Neuronal stem cell (in vitro differentiated cells): ENCODE measurements around the gene EFCAB11. TPM values are rescaled to one million over a fixed set of nuclear protein-coding genes. Genes with fewer than 3 reads are reported as not detected.

ENCODE experiments used
- DNase-seq: peaks from one replicate; pipeline ENCODE4 v3.0.0-alpha.2; 2013; ENCODE audit warnings: low spot score
- H2AFZ ChIP-seq: one replicate; pipeline ENCODE4 v1.6.1; 2013; ENCODE audit warnings: mild to moderate bottlenecking, low read length, inconsistent platforms
- H2AK5ac ChIP-seq: 2 replicates; pipeline ENCODE4 v1.6.1; 2013; ENCODE audit warnings: low read depth, mild to moderate bottlenecking, inconsistent platforms, low read length, moderate library complexity, mixed read lengths
- H2BK120ac ChIP-seq: 2 replicates; pipeline ENCODE4 v1.6.1; 2013; ENCODE audit warnings: low read depth, mild to moderate bottlenecking, inconsistent platforms, low read length, moderate library complexity, mixed read lengths
- H2BK12ac ChIP-seq: one replicate; pipeline ENCODE4 v1.6.1; 2013; ENCODE audit warnings: low read length, inconsistent platforms
- H2BK15ac ChIP-seq: 2 replicates; pipeline ENCODE4 v1.6.1; 2013; ENCODE audit warnings: mild to moderate bottlenecking, low read length, inconsistent platforms, mixed read lengths
- H2BK5ac ChIP-seq: one replicate; pipeline ENCODE4 v1.6.1; 2013; ENCODE audit warnings: inconsistent platforms, mild to moderate bottlenecking, low read length, moderate library complexity
- H3K14ac ChIP-seq: one replicate; pipeline ENCODE4 v1.6.1; 2013; ENCODE audit warnings: low read length, inconsistent platforms
- H3K18ac ChIP-seq: 2 replicates; pipeline ENCODE4 v1.6.1; 2013; ENCODE audit warnings: low read length, inconsistent platforms
- H3K23ac ChIP-seq: 2 replicates; pipeline ENCODE4 v1.6.1; 2013; ENCODE audit warnings: low read depth, mild to moderate bottlenecking, mixed read lengths, low read length, inconsistent platforms; ENCODE audit not compliant: poor library complexity
- H3K27ac ChIP-seq: replicated peaks from 3 replicates; pipeline ENCODE4 v1.5.1; 2013; ENCODE audit warnings: low read length, inconsistent platforms
- H3K27me3 ChIP-seq, 3 experiments: 2 replicates each; pipeline ENCODE4 v1.6.1; 2013; ENCODE audit warnings: low read length in 3 of 3, mild to moderate bottlenecking in 2 of 3, inconsistent platforms in 1 of 3, low read depth in 1 of 3, mixed read lengths in 1 of 3, moderate library complexity in 1 of 3; ENCODE audit not compliant: control insufficient read depth in 3 of 3, insufficient read depth in 3 of 3
- H3K36me3 ChIP-seq, 2 donors: replicated peaks in 1 of 2; 2 replicates each; pipeline ENCODE4 v1.6.1; 2013; ENCODE audit warnings: low read length in 2 of 2; ENCODE audit not compliant: control insufficient read depth in 2 of 2, insufficient read depth in 2 of 2
- H3K4ac ChIP-seq: 2 replicates; pipeline ENCODE4 v1.6.1; 2013; ENCODE audit warnings: inconsistent platforms, mild to moderate bottlenecking, low read length, moderate library complexity
- H3K4me1 ChIP-seq, 2 donors: 1 replicate in 1 of 2; 2 replicates in 1 of 2; pipeline ENCODE4 v1.6.1; 2013; ENCODE audit warnings: low read length in 2 of 2, low read depth in 1 of 2; ENCODE audit not compliant: control insufficient read depth in 2 of 2, insufficient read depth in 1 of 2
- H3K4me2 ChIP-seq: one replicate; pipeline ENCODE4 v1.6.1; 2013; ENCODE audit warnings: mild to moderate bottlenecking, low read length, inconsistent platforms; ENCODE audit not compliant: insufficient read depth, poor library complexity, severe bottlenecking
- H3K4me3 ChIP-seq, 2 donors: 2 replicates each; pipeline ENCODE4 v1.5.1; 2013; ENCODE audit warnings: low read length in 2 of 2, mild to moderate bottlenecking in 2 of 2, inconsistent platforms in 1 of 2, moderate library complexity in 1 of 2
- H3K79me1 ChIP-seq: one replicate; pipeline ENCODE4 v1.6.1; 2013; ENCODE audit warnings: low read depth, mild to moderate bottlenecking, inconsistent platforms, low read length, moderate library complexity
- H3K9ac ChIP-seq: one replicate; pipeline ENCODE4 v1.6.1; 2013; ENCODE audit warnings: mild to moderate bottlenecking, low read depth, low read length, inconsistent platforms; ENCODE audit not compliant: poor library complexity
- H3K9me3 ChIP-seq, 2 donors: replicated peaks in 1 of 2; 2 replicates each; pipeline versions ENCODE3 to v1.6.1; 2013; ENCODE audit warnings: low read length in 2 of 2, mild to moderate bottlenecking in 2 of 2, inconsistent platforms in 1 of 2, low read depth in 1 of 2, mixed read lengths in 1 of 2, moderate library complexity in 1 of 2; ENCODE audit not compliant: control insufficient read depth in 2 of 2, insufficient read depth in 1 of 2
- H4K8ac ChIP-seq: one replicate; pipeline ENCODE4 v1.6.1; 2013; ENCODE audit warnings: low read depth, mild to moderate bottlenecking, inconsistent platforms, low read length, moderate library complexity
- H4K91ac ChIP-seq: one replicate; pipeline ENCODE4 v1.6.1; 2013; ENCODE audit warnings: low read length, low read depth, mild to moderate bottlenecking, inconsistent platforms; ENCODE audit not compliant: poor library complexity
- WGBS, 2 donors: extraction: QIAGEN DNeasy Blood & Tissue Kit; methylation state at CpG; one replicate each; pipeline ENCODE4 v1.1.7; 2013; ENCODE audit warnings: missing lambda C conversion rate in 2 of 2, mixed read lengths in 1 of 2; ENCODE audit not compliant: insufficient read length in 2 of 2, insufficient replicate concordance in 1 of 2; ENCODE audit errors: extremely low coverage in 2 of 2; 5-methylcytosine and 5-hydroxymethylcytosine counted together
- polyA plus RNA-seq, 2 experiments: library from polyadenylated mRNA; stranded (reverse); fragments of 200-250 nt; gene quantifications; one replicate each; pipeline ENCODE4 v1.2.3, GENCODE V29; 2013

EFCAB11 gene, protein sequence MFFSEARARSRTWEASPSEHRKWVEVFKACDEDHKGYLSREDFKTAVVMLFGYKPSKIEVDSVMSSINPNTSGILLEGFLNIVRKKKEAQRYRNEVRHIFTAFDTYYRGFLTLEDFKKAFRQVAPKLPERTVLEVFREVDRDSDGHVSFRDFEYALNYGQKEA
- 10.6 TPM for polyA plus RNA-seq (2013, experiment 1 of 2)
- 10.6 TPM for polyA plus RNA-seq (2013, experiment 2 of 2)

DNA sequence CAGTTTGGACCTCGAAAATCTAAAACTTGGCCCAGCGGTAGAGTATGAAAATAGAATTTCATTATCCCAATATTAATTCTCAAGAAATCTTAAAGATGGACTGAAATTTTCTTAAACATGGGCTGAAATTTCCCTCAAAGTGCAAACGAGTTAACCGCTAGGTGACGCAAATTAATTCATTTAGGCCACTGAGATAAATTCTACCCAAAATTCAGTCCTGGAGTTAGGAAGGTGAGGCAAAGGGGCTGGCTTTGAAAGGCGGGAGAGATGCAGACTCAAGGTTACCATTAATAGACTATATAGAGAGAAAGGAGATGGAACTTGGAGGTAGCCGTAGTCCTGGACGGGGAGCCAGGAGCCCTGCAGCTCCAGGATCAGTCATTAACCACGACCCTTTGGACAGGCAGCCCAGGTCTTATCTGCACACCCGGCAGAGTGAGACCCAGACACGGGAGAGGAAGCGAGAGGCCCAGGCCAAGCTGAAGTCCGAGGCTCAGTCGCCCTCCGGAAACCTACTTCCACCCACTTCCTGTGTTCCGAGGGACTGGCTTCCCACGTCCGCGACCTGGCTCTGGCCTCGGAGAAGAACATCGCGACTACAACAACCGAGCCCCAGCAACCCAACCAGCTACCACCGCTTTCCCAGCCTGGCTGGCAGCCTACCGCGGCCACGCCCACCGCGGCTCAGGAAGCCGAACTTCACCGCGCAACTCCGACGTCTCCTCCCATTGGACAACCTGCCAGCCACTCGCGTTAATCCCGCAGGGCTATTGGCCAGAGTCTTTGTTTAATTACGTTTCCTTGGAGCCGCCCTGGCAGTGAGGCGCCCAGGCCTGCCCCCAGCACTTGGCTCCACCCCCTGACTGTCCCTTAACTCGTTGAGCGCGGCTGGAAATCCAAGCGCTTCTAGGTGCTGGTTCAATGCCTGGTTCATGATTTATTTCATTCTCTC, at the start of gene EFCAB11:
Gene EFCAB11, minus strand, starts transcription at position 661 of the 952 bp plus-strand sequence. Its CDS starts 70 bp downstream, at position 591.
- no peak within 1 kb of the TSS for H2BK15ac ChIP-seq
- peaks cover 7 to 14% of the 10 kb centered on the region in 2 donors for H3K4me1 ChIP-seq
- no peak within 1 kb of the TSS for H2BK120ac ChIP-seq
- H2AFZ ChIP-seq = peak within 1 kb of the TSS; percentile 95
- DNase-seq = peak; percentile 96
- peak within 1 kb of the TSS; percentile 73 for H3K14ac ChIP-seq
- H3K4me2 ChIP-seq = peak within 1 kb of the TSS; percentile 72
- no peak within 1 kb of the TSS for H2BK12ac ChIP-seq
- no peak within 1 kb of the TSS for H4K91ac ChIP-seq
- H4K8ac ChIP-seq = no peak within 1 kb of the TSS
- no peak within 1 kb of the TSS for H2AK5ac ChIP-seq
- H3K23ac ChIP-seq = peak within 1 kb of the TSS; percentile 38
- peaks cover 8% of the 10 kb centered on the region for H3K79me1 ChIP-seq
- no peaks in the 10 kb centered on the region for H3K9me3 ChIP-seq
- peak within 1 kb of the TSS; percentile 84 for H3K18ac ChIP-seq
- H3K27me3 ChIP-seq = no peaks in the 10 kb centered on the region
- peak within 1 kb of the TSS; percentile 89 to 93 for H3K4me3 ChIP-seq
- H3K9ac ChIP-seq = peak within 1 kb of the TSS; percentile 84
- no peak within 1 kb of the TSS for H2BK5ac ChIP-seq
- peaks cover 13 to 51% of the 10 kb centered on the region in 2 donors for H3K36me3 ChIP-seq
- no peak within 1 kb of the TSS for H3K4ac ChIP-seq
- peak within 1 kb of the TSS; percentile 83 for H3K27ac ChIP-seq
- no CpG with 5 or more reads among the region's 44 CpGs for WGBS, 2 donors

DNA sequence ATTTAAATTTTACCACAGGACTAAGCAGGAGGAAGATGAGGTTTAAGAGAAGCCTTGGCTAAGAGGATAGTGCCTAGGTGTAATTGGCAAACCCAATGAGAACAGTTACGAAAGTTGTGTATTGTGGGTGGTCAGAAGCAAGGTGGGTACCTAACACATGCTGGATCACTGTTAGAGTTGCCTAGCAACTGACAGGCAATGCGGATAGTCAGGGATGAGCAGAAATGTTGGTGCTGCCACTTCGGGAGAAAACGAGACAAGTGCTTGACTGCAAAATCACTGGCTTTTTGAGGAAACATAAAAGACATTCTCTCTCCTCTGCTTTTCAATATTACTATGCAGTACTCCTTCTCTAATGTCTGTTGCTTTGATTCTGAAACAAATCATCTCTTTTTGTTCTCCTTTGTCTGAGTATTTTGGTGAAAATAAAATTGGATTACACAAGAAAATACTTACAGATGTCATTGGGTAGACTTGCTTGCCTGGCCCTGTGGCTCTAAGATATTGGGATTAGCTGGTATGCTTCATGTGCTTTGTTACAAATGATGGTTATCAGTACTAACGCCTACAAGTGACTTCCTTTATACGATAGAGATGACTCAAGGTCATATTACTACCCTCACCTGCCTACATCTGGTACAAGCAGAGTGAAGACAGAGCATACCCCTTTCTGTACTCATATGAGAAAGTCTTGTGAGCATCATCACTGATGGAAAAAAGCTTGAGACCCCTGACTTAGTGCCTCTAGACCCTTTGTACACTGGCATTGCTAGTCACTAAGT, 49.2 kb upstream of the EFCAB11 start:
- H3K36me3 ChIP-seq = peaks cover 10 to 92% of the 10 kb centered on the region in 2 donors
- no peak overlapping the region for H4K91ac ChIP-seq
- H3K27me3 ChIP-seq = no peaks in the 10 kb centered on the region
- no peak overlapping the region for H3K4me3 ChIP-seq
- no peak overlapping the region for H2AFZ ChIP-seq
- H3K23ac ChIP-seq = no peak overlapping the region
- no peak overlapping the region for H4K8ac ChIP-seq
- no peak overlapping the region for H2BK12ac ChIP-seq
- no peak for DNase-seq
- H3K79me1 ChIP-seq = no peaks in the 10 kb centered on the region
- H3K4me2 ChIP-seq = no peak overlapping the region
- H3K9ac ChIP-seq = no peak overlapping the region
- no peak overlapping the region for H3K18ac ChIP-seq
- no CpG with 5 or more reads among the region's 6 CpGs for WGBS, 2 donors
- H2BK5ac ChIP-seq = no peak overlapping the region
- no peak overlapping the region for H2BK15ac ChIP-seq
- H3K14ac ChIP-seq = no peak overlapping the region
- no peaks in the 10 kb centered on the region for H3K9me3 ChIP-seq
- H3K27ac ChIP-seq = no peak overlapping the region
- no peak overlapping the region for H2BK120ac ChIP-seq
- no peak overlapping the region for H3K4ac ChIP-seq
- no peak overlapping the region for H2AK5ac ChIP-seq
- H3K4me1 ChIP-seq = no peaks in the 10 kb centered on the region

GRCh38 chr14:90000935-90001334, 46.4 kb upstream of the EFCAB11 start:
- H3K4me3 ChIP-seq = no peak overlapping the region
- DNase-seq = no peak
- no peak overlapping the region for H2BK15ac ChIP-seq
- no peaks in the 10 kb centered on the region for H3K9me3 ChIP-seq
- H3K9ac ChIP-seq = no peak overlapping the region
- no peaks in the 10 kb centered on the region for H3K27me3 ChIP-seq
- H3K23ac ChIP-seq = no peak overlapping the region
- H4K91ac ChIP-seq = no peak overlapping the region
- H3K4ac ChIP-seq = no peak overlapping the region
- H3K36me3 ChIP-seq = peaks cover 16 to 93% of the 10 kb centered on the region in 2 donors
- no peak overlapping the region for H2AK5ac ChIP-seq
- H3K14ac ChIP-seq = no peak overlapping the region
- H2BK120ac ChIP-seq = no peak overlapping the region
- no peak overlapping the region for H3K27ac ChIP-seq
- no peak overlapping the region for H3K4me2 ChIP-seq
- peaks cover 2% of the 10 kb centered on the region for H3K79me1 ChIP-seq
- H4K8ac ChIP-seq = no peak overlapping the region
- H2AFZ ChIP-seq = no peak overlapping the region
- no peak overlapping the region for H2BK5ac ChIP-seq
- WGBS, 2 donors = no CpG with 5 or more reads among the region's 2 CpGs
- H3K4me1 ChIP-seq = no peaks in the 10 kb centered on the region
- no peak overlapping the region for H2BK12ac ChIP-seq
- no peak overlapping the region for H3K18ac ChIP-seq
